ENCODE results near the gene CCNI2. TPM values are rescaled to one million over a fixed set of nuclear protein-coding genes. Genes with fewer than 3 reads are reported as not detected.
"Not testable (repeated sequence)": the region's sequence is repeated elsewhere in the genome, so short reads cannot be mapped to it uniquely, and the experiment has no call there.

Gene CCNI2
- total RNA-seq, 1 donor from 2014 or later: not detected

GRCh38 chr5:132797651-132798050, 50.4 kb downstream of the CCNI2 start:
- H3K27me3 ChIP-seq: no peaks in the 10 kb centered on the region
- intact Hi-C loops (cut with DNase I): no loop called here

GRCh38 chr5:132799392-132799791, 52.2 kb downstream of the CCNI2 start:
- Histone ChIP-seq H3K4me3 (no peak overlapping the region), H3K36me3 (no peaks in the 10 kb centered on the region), H3K4me1 (no peaks in the 10 kb centered on the region), H3K27ac (no peak overlapping the region), H3K27me3 (no peaks in the 10 kb centered on the region), H3K9me3 (no peaks in the 10 kb centered on the region)
- DNase-seq (ENCODE audit: low spot score in 2 of 2): no peak
- intact Hi-C loops (cut with DNase I): no loop called here
- no peak for TF ChIP-seq CTCF (IDR thresholded peaks at IDR 0.05)

More at GRCh38 chr5:132797651-132798050, 50.4 kb downstream of the CCNI2 start:
- H3K9me3 ChIP-seq: no peaks in the 10 kb centered on the region
- TF ChIP-seq CTCF (IDR thresholded peaks at IDR 0.05): no peak
- H3K27ac ChIP-seq: no peak overlapping the region
- DNase-seq (ENCODE audit: low spot score in 2 of 2): no peak
- H3K4me3 ChIP-seq: no peak overlapping the region
- H3K36me3 ChIP-seq: no peaks in the 10 kb centered on the region
- no peaks in the 10 kb centered on the region for H3K4me1 ChIP-seq

GRCh38 chr5:132800545-132800944, 53.3 kb downstream of the CCNI2 start:
- Histone ChIP-seq H3K27me3 (no peaks in the 10 kb centered on the region), H3K9me3 (no peaks in the 10 kb centered on the region), H3K27ac (no peak overlapping the region), H3K4me3 (no peak overlapping the region), H3K4me1 (no peaks in the 10 kb centered on the region), H3K36me3 (no peaks in the 10 kb centered on the region)
- TF ChIP-seq CTCF (IDR thresholded peaks at IDR 0.05): no peak
- intact Hi-C loops (cut with DNase I): no loop called here
- no peak for DNase-seq (ENCODE audit: low spot score in 2 of 2)

GRCh38 chr5:132802044-132802684, 54.9 kb downstream of the CCNI2 start:
- H3K9me3 ChIP-seq: no peaks in the 10 kb centered on the region
- no peaks in the 10 kb centered on the region for H3K36me3 ChIP-seq
- DNase-seq (ENCODE audit: low spot score in 2 of 2): peak in 1 of 2 donors; percentile 48
- no peaks in the 10 kb centered on the region for H3K4me1 ChIP-seq
- TF ChIP-seq CTCF (IDR thresholded peaks at IDR 0.05): peak in 1 of 3 experiments; percentile 27
- no peak overlapping the region for H3K4me3 ChIP-seq
- intact Hi-C loops (cut with DNase I): no loop called here
- no peak overlapping the region for H3K27ac ChIP-seq
- no peaks in the 10 kb centered on the region for H3K27me3 ChIP-seq

GRCh38 chr5:132802685-132803066, 55.5 kb downstream of the CCNI2 start:
- H3K27me3 ChIP-seq; H3K27ac ChIP-seq; intact Hi-C loops (cut with DNase I); H3K4me1 ChIP-seq; H3K4me3 ChIP-seq; H3K9me3 ChIP-seq; H3K36me3 ChIP-seq: not testable (repeated sequence)
- peak in 1 of 2 donors; percentile 12 for DNase-seq (ENCODE audit: low spot score in 2 of 2)

Other genes with a start within 250 kb of the CCNI2 start
- not detected for gene IL5, start 203.9 kb upstream of the CCNI2 start, total RNA-seq
- gene RAD50, start 190.4 kb upstream of the CCNI2 start, total RNA-seq: 29.4 TPM
- gene IL13, start 89.3 kb upstream of the CCNI2 start, total RNA-seq: not detected
- gene IL4, start 73.4 kb upstream of the CCNI2 start, total RNA-seq: not detected
- gene KIF3A, start 9.9 kb upstream of the CCNI2 start, total RNA-seq: 4.4 TPM
- 113 TPM for gene SEPTIN8, start 29.8 kb downstream of the CCNI2 start, total RNA-seq
- not detected for gene SOWAHA, start 65.9 kb downstream of the CCNI2 start, total RNA-seq
- 49.4 TPM for gene SHROOM1, start 83.2 kb downstream of the CCNI2 start, total RNA-seq
- not detected for gene GDF9, start 119.0 kb downstream of the CCNI2 start, total RNA-seq
- gene UQCRQ, start 119.2 kb downstream of the CCNI2 start, total RNA-seq: 53.6 TPM
- gene LEAP2, start 126.2 kb downstream of the CCNI2 start, total RNA-seq: 0.21 TPM
- 63.0 TPM for gene AFF4, start 216.2 kb downstream of the CCNI2 start, total RNA-seq

Measured in ascending aorta (tissue), 2 donors.